ENCODE results near the gene HJURP.
A peak's percentile ranks its signal among the peaks of the same experiment; 100 is the strongest.

Gene HJURP

DNA sequence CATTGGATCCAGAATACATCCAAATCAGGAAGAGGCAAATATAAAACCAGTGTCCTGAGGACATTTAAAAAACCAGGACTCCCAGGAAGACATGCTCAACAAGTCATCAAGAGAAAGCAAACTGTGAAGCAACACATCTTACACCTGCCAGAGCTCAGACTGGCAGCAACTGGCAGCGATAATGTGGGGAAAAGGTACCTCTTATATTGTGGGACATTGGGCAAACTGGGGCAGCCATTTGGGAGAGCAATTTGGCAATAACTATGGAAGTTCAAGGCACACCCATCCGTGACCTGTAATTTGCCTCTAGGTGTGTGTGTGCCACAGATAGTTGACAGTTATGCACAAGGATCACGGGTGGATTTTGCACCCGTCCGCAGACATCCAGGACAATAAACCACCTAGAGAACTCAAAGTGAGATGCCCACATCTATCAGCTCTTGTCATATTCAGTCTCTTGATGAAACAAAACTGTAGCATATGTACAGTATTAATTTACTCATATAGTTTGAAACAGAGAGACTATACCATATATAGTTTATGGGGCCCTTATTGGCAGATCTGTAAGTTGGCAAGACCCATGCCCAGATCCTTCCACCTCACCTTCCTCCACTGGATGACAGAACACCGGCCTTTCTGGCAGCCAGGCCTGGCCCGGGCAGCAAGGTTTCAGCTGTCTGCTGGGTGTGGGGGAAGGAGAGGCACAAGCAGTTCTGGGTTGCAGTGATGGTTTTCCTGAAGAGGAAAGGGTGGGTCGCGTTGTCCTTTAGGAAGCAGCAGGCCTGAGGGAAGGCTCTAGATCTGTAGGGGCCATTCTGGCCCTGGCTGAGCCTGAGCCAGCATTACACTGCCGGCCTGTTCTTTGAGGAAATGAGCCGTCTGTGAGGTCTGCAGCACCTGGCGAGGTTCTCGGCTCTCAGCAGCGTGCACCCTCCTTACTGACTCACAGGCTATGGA, 18.8 kb downstream of the HJURP start:
- 0 out of 2 replicates have a peak overlapping the region, but pooled peaks have one; percentile 1 for H3K27ac ChIP-seq
- no peak for TF ChIP-seq ZFX (IDR thresholded peaks at IDR 0.05; ENCODE audit: borderline replicate concordance)
- TF ChIP-seq, protein P1, sequence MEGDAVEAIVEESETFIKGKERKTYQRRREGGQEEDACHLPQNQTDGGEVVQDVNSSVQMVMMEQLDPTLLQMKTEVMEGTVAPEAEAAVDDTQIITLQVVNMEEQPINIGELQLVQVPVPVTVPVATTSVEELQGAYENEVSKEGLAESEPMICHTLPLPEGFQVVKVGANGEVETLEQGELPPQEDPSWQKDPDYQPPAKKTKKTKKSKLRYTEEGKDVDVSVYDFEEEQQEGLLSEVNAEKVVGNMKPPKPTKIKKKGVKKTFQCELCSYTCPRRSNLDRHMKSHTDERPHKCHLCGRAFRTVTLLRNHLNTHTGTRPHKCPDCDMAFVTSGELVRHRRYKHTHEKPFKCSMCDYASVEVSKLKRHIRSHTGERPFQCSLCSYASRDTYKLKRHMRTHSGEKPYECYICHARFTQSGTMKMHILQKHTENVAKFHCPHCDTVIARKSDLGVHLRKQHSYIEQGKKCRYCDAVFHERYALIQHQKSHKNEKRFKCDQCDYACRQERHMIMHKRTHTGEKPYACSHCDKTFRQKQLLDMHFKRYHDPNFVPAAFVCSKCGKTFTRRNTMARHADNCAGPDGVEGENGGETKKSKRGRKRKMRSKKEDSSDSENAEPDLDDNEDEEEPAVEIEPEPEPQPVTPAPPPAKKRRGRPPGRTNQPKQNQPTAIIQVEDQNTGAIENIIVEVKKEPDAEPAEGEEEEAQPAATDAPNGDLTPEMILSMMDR (IDR thresholded peaks at IDR 0.05): no peak

GRCh38 chr2:233833345-233833744, 21.0 kb downstream of the HJURP start:
- TF ChIP-seq, protein P1 (IDR thresholded peaks at IDR 0.05): no peak
- TF ChIP-seq ZFX (IDR thresholded peaks at IDR 0.05; ENCODE audit: borderline replicate concordance): no peak
- H3K27ac ChIP-seq: peak overlapping the region; percentile 41

DNA sequence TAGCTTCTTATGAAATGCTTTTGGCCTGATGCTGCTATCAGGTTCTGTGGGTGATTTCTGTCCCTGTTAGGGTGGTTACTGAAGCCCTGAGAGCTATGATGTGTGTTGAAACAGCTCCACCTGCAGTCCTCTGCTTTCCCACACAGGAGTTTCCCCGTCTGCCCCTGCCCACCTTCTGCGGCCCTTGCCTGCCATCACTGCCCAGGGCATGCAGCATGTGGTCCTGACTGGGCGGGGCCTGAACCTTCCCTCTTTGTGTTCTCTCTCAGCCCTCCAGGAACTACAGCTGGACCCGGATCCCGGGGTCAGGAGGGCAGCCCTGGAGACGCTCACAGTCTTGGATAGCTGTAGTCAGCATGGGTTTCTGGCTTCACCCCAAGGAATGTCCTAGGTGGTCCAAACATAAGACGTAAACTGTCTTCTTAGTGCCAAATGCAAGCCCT, 21.4 kb downstream of the HJURP start:
- TF ChIP-seq, protein P1 (IDR thresholded peaks at IDR 0.05): peak; percentile 45
- no peak for TF ChIP-seq ZFX (IDR thresholded peaks at IDR 0.05; ENCODE audit: borderline replicate concordance)
- H3K27ac ChIP-seq: peak overlapping the region; percentile 41

GRCh38 chr2:233832414-233832813, 21.9 kb downstream of the HJURP start:
- TF ChIP-seq, protein P1 (IDR thresholded peaks at IDR 0.05): no peak
- no peak for TF ChIP-seq ZFX (IDR thresholded peaks at IDR 0.05; ENCODE audit: borderline replicate concordance)
- peak overlapping the region; percentile 41 for H3K27ac ChIP-seq

DNA sequence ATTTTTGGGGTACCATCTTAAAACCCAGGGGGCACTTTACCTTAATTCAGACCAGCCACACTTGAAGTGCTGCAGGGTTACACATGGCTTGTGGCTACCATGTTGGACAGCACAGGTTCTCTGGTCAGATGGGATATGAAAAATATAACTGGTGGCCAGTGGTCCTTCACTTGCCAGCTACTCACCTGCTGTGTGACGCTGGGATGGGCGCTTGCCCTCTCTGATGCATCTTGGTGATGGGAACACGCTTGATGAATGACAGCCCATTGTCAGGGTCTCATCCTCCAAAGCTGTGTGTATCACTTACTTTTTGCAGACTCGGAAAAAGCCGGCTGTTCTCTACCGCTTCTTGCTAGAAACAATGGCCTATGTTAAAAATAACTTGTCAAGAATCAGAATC, 22.5 kb downstream of the HJURP start:
- H3K27ac ChIP-seq: no peak overlapping the region
- TF ChIP-seq, protein P1 (IDR thresholded peaks at IDR 0.05): no peak
- no peak for TF ChIP-seq ZFX (IDR thresholded peaks at IDR 0.05; ENCODE audit: borderline replicate concordance)

GRCh38 chr2:233831011-233831721, 23.2 kb downstream of the HJURP start:
- TF ChIP-seq, protein P1 (IDR thresholded peaks at IDR 0.05): no peak
- TF ChIP-seq ZFX (IDR thresholded peaks at IDR 0.05; ENCODE audit: borderline replicate concordance): no peak
- no peak overlapping the region for H3K27ac ChIP-seq
